ENCODE results near the gene RFX8.

GRCh38 chr2:101412092-101412694 is 62.7 kb downstream of the RFX8 start:
- TF ChIP-seq CTCF (IDR thresholded peaks at IDR 0.05 in 2 of 3, conservative IDR thresholded peaks at IDR 0.05 in 1 of 3; ENCODE audit: control insufficient read depth in 2 of 3, extremely low read depth in 1 of 3, insufficient read depth in 1 of 3, low read depth in 3 of 3, low read length in 3 of 3) (no peak), SMARCA5 (IDR thresholded peaks at IDR 0.05) (no peak), ZNF384 (IDR thresholded peaks at IDR 0.05; ENCODE audit: borderline replicate concordance, low read depth, low read length) (no peak), SP1 (IDR thresholded peaks at IDR 0.05; ENCODE audit: low read depth, low read length) (no peak), SMC3 (IDR thresholded peaks at IDR 0.05; ENCODE audit: borderline replicate concordance, low read length) (no peak), TCF7 (IDR thresholded peaks at IDR 0.05; ENCODE audit: borderline replicate concordance) (no peak), REST (IDR thresholded peaks at IDR 0.05; ENCODE audit: low read depth, low read length) (no peak), POLR2A (IDR thresholded peaks at IDR 0.05; ENCODE audit: low read depth, low read length) (no peak), JUNB (IDR thresholded peaks at IDR 0.05) (no peak)

Data from GM12878 (cell line).